ENCODE measurements around the gene TMTC1.

DNA sequence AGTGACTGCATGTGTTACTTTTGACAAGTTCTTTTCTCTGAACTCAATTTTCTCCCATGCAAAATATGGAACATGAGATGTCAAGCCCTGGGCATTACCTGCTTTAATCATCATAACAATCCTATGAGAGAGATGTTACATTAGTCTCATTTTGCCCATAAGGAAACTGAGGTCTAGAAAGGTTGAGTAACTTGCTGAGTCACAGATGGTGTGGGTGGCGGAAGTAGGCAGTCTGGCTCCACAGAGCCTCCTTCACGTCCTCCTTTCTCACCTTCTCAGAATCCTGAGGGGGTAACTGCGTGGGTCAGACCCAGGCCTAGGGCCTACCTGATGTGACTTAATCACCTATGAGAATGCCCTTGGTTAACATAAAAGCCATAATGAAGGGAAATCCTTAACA, 50.7 kb downstream of the TMTC1 start:
- TF ChIP-seq, protein P1, sequence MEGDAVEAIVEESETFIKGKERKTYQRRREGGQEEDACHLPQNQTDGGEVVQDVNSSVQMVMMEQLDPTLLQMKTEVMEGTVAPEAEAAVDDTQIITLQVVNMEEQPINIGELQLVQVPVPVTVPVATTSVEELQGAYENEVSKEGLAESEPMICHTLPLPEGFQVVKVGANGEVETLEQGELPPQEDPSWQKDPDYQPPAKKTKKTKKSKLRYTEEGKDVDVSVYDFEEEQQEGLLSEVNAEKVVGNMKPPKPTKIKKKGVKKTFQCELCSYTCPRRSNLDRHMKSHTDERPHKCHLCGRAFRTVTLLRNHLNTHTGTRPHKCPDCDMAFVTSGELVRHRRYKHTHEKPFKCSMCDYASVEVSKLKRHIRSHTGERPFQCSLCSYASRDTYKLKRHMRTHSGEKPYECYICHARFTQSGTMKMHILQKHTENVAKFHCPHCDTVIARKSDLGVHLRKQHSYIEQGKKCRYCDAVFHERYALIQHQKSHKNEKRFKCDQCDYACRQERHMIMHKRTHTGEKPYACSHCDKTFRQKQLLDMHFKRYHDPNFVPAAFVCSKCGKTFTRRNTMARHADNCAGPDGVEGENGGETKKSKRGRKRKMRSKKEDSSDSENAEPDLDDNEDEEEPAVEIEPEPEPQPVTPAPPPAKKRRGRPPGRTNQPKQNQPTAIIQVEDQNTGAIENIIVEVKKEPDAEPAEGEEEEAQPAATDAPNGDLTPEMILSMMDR (IDR thresholded peaks at IDR 0.05), result no peak
- TF ChIP-seq POLR2A (IDR thresholded peaks at IDR 0.05), result no peak
